ENCODE measurements around the gene IL16.

DNA sequence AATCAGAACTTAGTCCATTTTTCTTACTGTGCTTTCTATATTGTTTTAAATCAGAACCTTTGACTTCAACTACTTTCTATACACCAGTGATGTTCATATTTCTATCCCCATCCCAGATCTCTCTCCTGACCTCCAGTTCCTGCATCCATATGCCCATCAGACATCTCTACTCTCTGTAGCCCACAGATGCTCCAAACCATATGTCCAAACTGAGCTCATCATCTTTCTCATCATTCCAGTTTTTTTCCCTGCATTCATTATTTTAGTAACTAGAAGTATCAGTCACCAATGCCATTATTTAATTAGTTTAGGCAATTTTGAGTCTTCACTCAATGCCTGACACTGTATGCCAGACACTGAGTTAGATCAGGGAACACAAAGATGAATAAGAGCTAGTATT, 25.4 kb upstream of the IL16 start:
- TF ChIP-seq, protein P1, sequence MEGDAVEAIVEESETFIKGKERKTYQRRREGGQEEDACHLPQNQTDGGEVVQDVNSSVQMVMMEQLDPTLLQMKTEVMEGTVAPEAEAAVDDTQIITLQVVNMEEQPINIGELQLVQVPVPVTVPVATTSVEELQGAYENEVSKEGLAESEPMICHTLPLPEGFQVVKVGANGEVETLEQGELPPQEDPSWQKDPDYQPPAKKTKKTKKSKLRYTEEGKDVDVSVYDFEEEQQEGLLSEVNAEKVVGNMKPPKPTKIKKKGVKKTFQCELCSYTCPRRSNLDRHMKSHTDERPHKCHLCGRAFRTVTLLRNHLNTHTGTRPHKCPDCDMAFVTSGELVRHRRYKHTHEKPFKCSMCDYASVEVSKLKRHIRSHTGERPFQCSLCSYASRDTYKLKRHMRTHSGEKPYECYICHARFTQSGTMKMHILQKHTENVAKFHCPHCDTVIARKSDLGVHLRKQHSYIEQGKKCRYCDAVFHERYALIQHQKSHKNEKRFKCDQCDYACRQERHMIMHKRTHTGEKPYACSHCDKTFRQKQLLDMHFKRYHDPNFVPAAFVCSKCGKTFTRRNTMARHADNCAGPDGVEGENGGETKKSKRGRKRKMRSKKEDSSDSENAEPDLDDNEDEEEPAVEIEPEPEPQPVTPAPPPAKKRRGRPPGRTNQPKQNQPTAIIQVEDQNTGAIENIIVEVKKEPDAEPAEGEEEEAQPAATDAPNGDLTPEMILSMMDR (IDR thresholded peaks at IDR 0.05): no peak
- TF ChIP-seq EP300 (IDR thresholded peaks at IDR 0.05): no peak
